HEK293T (cell line): ENCODE data around the gene PPP1R9B.

Experiments used
- CTCF ChIA-PET: fragments of 350-600 bp; formaldehyde crosslinking; extraction: SDS; loops from one replicate; lab custom pipeline; 2021; ENCODE audit warnings: antibody characterized with exemption, inconsistent platforms; lab: Yijun Ruan, JAX
- POLR2A ChIA-PET: fragments of 350-600 bp; formaldehyde crosslinking; extraction: SDS; loops from one replicate; lab custom pipeline; 2020; ENCODE audit warnings: antibody characterized with exemption, inconsistent platforms; lab: Yijun Ruan, JAX
- DNase-seq: peaks from one replicate; pipeline ENCODE4 v3.0.0; 2012; ENCODE audit warnings: mixed read lengths; ENCODE audit errors: extremely low spot score
- ARNT ChIP-seq: fragments of 450-650 bp; IDR thresholded peaks from 2 replicates; pipeline ENCODE4 v1.6.1; 2017; ENCODE audit warnings: mild to moderate bottlenecking
- BHLHE40 ChIP-seq: fragments of 450-650 bp; IDR thresholded peaks from 2 replicates; pipeline ENCODE4 v1.6.1; 2016; ENCODE audit warnings: mild to moderate bottlenecking, moderate library complexity, borderline replicate concordance
- CTBP1 ChIP-seq: fragments of 450-650 bp; IDR thresholded peaks from 2 replicates; pipeline ENCODE4 v1.6.1; 2016; ENCODE audit warnings: borderline replicate concordance
- ELF4 ChIP-seq: fragments of 450-650 bp; IDR thresholded peaks from 2 replicates; pipeline ENCODE4 v1.6.1; 2017; ENCODE audit warnings: antibody characterized with exemption
- FOXA1 ChIP-seq: fragments of 450-650 bp; IDR thresholded peaks from 2 replicates; pipeline ENCODE4 v1.6.1; 2016; ENCODE audit warnings: mild to moderate bottlenecking
- FOXK2 ChIP-seq: fragments of 450-650 bp; IDR thresholded peaks from 2 replicates; pipeline ENCODE4 v1.6.1; 2016; ENCODE audit warnings: mild to moderate bottlenecking
- FOXM1 ChIP-seq: fragments of 450-650 bp; IDR thresholded peaks from 2 replicates; pipeline ENCODE4 v1.6.1; 2017; ENCODE audit warnings: mild to moderate bottlenecking, borderline replicate concordance
- HDGF ChIP-seq: fragments of 450-650 bp; IDR thresholded peaks from 2 replicates; pipeline ENCODE4 v1.6.1; 2017; ENCODE audit warnings: antibody characterized with exemption, borderline replicate concordance
- L3MBTL2 ChIP-seq: fragments of 450-650 bp; conservative IDR thresholded peaks from 2 replicates; pipeline ENCODE4 v1.6.1; 2016; ENCODE audit warnings: mild to moderate bottlenecking
- LEF1 ChIP-seq: fragments of 450-650 bp; IDR thresholded peaks from 2 replicates; pipeline ENCODE4 v1.6.1; 2017; ENCODE audit warnings: mild to moderate bottlenecking, borderline replicate concordance
- NFRKB ChIP-seq: fragments of 450-650 bp; IDR thresholded peaks from 2 replicates; pipeline ENCODE4 v1.6.1; 2016; ENCODE audit warnings: mild to moderate bottlenecking, moderate library complexity
- SP1 ChIP-seq: fragments of 450-650 bp; IDR thresholded peaks from 2 replicates; pipeline ENCODE4 v1.6.1; 2017
- SUZ12 ChIP-seq: fragments of 450-650 bp; IDR thresholded peaks from 2 replicates; pipeline ENCODE4 v1.6.1; 2016; ENCODE audit warnings: mild to moderate bottlenecking
- TARDBP ChIP-seq: fragments of 450-650 bp; IDR thresholded peaks from 2 replicates; pipeline ENCODE4 v1.6.1; 2016
- ZNF384 ChIP-seq: fragments of 450-650 bp; IDR thresholded peaks from 2 replicates; pipeline ENCODE4 v1.6.1; 2016
- TF ChIP-seq, protein P1 (sequence below): fragments of 450-650 bp; IDR thresholded peaks from 2 replicates; pipeline ENCODE4 v1.6.1; 2016

PPP1R9B gene

DNA sequence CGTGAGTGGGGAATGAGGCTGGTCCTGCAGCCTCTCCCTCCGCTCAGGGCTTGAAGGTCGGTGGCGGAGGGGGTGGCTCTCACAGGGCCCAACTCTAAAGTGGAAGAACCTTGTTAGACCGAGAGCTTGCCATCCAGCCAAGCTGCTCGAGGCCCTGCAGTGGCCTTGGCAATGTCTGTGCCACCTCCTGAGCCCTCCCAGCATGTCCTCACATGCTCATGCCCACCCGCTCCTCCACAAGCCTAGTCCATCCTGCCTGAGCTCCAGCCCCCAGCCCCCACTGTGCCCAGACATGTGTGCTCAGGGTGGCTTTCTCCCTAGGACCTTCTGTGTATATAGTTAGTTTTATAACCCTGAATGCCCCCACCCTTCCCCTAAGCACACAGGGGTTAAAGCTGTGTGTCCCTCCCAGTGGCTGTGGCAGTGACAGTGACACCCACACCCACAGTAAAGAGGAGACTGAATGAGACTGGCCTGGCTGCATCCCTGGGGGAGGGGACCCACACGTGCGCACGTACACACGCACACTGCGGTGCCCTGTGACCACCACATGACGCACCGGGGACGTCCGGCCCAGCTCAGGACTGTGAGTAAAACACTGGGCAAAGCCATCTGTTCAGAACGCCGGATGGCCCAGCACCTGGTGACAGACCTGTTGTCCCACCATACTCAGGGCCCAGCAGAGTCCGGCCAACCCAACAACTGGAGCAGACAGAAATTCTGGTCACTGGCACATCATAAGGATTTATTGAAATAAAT is 39.7 kb downstream of the PPP1R9B start:
- DNase-seq, result no peak
- TF ChIP-seq NFRKB (no peak), HDGF (no peak), LEF1 (no peak), L3MBTL2 (no peak)
- POLR2A ChIA-PET, result interaction anchor here (1.2 to 2.0 kb wide), 2 partner anchors 10 to 51 kb away, joined by 3 to 5 read pairs; no protein-coding TSS in a partner anchor
- CTCF ChIA-PET, result no interaction called here

DNA sequence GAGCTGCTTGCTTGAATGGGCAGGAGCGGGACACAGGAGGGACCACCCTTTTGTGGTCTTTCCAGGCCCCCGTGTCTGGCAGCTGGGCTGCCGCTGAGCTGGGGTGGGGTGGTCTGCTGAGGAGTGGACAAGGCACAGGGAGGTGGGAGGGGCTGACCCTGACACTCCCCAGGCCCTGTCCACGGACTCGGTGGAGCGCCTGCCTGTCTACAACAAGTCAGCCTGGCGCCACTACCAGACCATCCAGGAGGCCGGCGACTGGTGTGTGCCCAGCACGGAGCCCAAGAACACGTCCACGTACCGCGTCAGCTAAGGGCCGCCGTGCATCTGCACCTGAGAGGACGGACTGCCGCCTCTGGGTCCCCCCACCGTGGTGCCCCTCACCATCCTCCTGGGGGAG is 40.7 kb downstream of the PPP1R9B start:
- DNase-seq, result no peak
- POLR2A ChIA-PET, result interaction anchor here (2.4 kb wide), 1 partner anchor 42 kb away, joined by 10 read pairs; no protein-coding TSS in a partner anchor
- TF ChIP-seq NFRKB (no peak), TARDBP (no peak), ARNT (no peak), ZNF384 (no peak), HDGF (no peak), BHLHE40 (no peak), CTBP1 (no peak), SUZ12 (no peak), SP1 (no peak), FOXK2 (no peak), FOXA1 (no peak)
- TF ChIP-seq, protein P1, sequence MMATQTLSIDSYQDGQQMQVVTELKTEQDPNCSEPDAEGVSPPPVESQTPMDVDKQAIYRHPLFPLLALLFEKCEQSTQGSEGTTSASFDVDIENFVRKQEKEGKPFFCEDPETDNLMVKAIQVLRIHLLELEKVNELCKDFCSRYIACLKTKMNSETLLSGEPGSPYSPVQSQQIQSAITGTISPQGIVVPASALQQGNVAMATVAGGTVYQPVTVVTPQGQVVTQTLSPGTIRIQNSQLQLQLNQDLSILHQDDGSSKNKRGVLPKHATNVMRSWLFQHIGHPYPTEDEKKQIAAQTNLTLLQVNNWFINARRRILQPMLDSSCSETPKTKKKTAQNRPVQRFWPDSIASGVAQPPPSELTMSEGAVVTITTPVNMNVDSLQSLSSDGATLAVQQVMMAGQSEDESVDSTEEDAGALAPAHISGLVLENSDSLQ, result no peak
- CTCF ChIA-PET, result no interaction called here

DNA sequence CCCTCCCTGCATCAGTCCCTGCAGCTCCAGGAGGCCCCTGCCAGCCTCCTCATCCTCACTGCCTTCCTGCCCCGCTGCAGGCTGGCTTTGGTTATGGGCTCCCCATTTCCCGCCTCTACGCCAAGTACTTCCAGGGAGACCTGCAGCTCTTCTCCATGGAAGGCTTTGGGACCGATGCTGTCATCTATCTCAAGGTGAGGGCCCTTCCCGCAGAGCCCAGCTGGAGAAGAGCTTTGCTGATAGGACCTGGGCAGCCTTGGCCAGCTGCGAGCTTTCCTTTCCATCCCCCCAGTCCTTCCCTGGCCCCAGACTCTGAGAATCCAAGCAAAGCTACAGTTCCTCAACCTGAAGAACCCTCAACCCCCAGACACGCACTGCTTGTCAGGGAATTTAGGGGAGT is 41.3 kb downstream of the PPP1R9B start:
- TF ChIP-seq ZNF384 (no peak), FOXM1 (no peak), CTBP1 (no peak), SUZ12 (no peak)
- no peak for DNase-seq
- POLR2A ChIA-PET, result interaction anchor here (1.2 to 2.4 kb wide), 2 partner anchors 42 to 52 kb away, joined by 4 to 10 read pairs; no protein-coding TSS in a partner anchor
- CTCF ChIA-PET, result interaction anchor here (0.6 kb wide), 1 partner anchor 189 kb away, joined by 4 read pairs; no protein-coding TSS in a partner anchor

DNA sequence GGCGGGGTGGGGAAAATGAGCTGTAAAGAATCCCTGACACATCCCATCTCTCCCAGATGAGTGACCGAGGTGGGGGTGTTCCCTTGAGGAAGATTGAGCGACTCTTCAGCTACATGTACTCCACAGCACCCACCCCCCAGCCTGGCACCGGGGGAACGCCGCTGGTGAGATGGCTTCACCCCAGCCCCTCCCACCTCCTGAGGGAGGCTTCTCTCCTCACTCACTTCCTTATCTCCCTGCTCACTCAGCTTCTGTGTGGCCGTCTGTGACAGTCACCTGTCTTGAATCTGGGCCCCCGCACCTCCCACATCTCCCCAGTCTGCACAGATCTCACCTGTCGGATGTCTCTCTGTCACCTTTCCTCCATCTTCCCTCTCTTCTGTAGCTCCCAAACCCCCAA is 41.9 kb downstream of the PPP1R9B start:
- ChIA-PET POLR2A (interaction anchor here (1.1 to 2.4 kb wide), 3 partner anchors 15 to 53 kb away, joined by 3 to 10 read pairs (median 4); no protein-coding TSS in a partner anchor), CTCF (interaction anchor here (0.6 kb wide), 1 partner anchor 190 kb away, joined by 4 read pairs; no protein-coding TSS in a partner anchor)
- TF ChIP-seq CTBP1 (no peak), NFRKB (no peak), FOXM1 (no peak), ARNT (no peak), LEF1 (no peak), TARDBP (no peak), FOXA1 (no peak), ELF4 (no peak)
- DNase-seq, result no peak

DNA sequence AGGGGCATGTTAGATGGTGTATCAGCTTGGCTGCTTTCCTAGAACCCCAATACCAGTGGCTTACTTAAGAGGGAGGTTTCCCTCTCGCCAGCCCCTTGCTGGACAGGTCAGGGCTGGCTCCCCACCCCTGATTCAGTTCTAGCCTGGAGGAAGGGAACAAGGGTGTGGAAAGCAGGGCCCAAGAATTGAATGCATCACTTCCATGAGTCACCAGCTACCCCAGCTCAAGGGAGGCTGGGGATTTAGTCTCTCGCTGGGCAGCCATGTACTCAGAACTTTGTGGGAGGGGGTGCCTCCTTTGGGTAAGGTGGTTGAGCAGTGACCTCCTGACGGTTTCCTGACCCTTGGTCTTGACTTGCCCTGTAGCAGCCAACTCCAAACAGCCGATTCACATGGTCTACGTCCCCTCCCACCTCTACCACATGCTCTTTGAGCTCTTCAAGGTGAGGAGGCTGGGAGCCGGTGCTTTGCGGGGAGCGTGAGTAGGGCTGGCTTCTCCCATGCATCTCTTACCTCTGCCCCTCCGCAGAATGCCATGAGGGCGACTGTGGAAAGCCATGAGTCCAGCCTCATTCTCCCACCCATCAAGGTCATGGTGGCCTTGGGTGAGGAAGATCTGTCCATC is 42.6 kb downstream of the PPP1R9B start:
- ChIA-PET CTCF (no interaction called here), POLR2A (interaction anchor here (1.1 to 2.4 kb wide), 3 partner anchors 16 to 54 kb away, joined by 3 to 10 read pairs (median 4); no protein-coding TSS in a partner anchor)
- DNase-seq, result no peak

DNA sequence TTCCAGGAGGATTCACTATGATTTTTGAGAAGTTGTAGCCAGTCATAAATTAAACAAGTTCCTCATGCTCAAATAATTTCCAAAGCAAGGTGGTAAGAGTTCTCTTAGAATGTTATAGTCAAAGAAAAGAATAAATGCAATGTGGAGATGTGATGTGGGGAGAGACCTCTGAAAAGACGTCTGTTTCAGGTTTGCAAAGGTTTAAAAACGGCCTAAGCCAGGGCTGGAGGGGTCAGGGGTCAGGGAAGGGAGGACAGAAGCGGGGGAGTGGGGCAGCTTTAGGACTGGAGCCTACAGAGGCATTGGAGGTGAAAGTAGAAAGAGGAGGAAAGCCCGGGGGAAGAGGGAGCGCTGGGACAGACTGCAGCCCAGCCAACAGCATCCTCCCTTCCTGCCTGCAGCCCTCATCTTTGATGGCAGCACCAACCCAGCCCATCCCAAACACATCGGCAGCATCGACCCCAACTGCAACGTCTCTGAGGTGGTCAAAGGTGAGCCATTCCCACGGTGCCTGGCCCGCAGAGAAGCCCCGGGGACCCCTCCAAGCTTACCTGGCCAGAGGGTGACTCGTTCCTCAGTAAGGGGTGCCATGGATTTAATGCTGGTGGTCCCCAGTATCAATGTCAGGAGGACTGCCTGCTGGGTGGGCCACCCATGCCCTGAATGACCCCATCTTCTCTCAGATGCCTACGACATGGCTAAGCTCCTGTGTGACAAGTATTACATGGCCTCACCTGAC is 43.9 kb downstream of the PPP1R9B start:
- POLR2A ChIA-PET, result no interaction called here
- TF ChIP-seq SUZ12, result no peak
- TF ChIP-seq FOXA1, result no peak
- CTCF ChIA-PET, result no interaction called here
- no peak for DNase-seq

More for the DNA sequence above, 42.6 kb downstream of the PPP1R9B start:
- TF ChIP-seq L3MBTL2 (no peak), ARNT (no peak), SP1 (no peak), NFRKB (no peak), TARDBP (no peak), FOXK2 (no peak)

DNA sequence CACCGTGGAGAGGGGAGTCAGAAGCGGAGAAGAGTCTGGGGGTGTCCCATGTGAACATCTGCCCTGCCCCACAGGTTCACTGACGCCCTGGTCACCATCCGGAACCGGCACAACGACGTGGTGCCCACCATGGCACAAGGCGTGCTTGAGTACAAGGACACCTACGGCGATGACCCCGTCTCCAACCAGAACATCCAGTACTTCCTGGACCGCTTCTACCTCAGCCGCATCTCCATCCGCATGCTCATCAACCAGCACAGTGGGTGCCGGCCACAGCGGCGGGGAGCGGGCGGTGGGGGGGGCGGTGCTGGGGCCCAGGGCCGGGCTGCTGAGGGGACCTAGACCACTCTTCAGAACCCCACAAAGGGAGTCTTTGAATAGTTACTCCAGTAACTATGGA is 44.7 kb downstream of the PPP1R9B start:
- DNase-seq, result no peak
- POLR2A ChIA-PET, result no interaction called here
- TF ChIP-seq ARNT (no peak), ELF4 (no peak), SUZ12 (no peak), CTBP1 (no peak), LEF1 (no peak), L3MBTL2 (no peak)
- TF ChIP-seq, protein P1, result no peak
- CTCF ChIA-PET, result no interaction called here
